ENCODE results near the gene SPHK1. TPM values are rescaled to one million over a fixed set of nuclear protein-coding genes. Genes with fewer than 3 reads are reported as not detected.

SPHK1 gene
- total RNA-seq, 4 donors from 2014 or later: 14.7 to 29.2 (median 18.9) TPM

Small RNA genes lying within 50 kb of the gene (small RNA-seq; reads per million reads assigned to genes)
- 0 reads per million in 4 donors for gene RNU6-24P

Other genes with a start within 250 kb of the SPHK1 start
- gene FOXJ1, start 243.4 kb upstream of the SPHK1 start, total RNA-seq: not detected
- gene RNF157, start 144.1 kb upstream of the SPHK1 start, total RNA-seq: 1 to 10 TPM; 2.5 to 8.1 (median 3.3) TPM
- gene UBALD2, start 119.3 kb upstream of the SPHK1 start, total RNA-seq: 1 to 10 TPM; 6.1 to 8.8 (median 8.4) TPM
- 1 to 10 TPM; 1.7 to 2.7 (median 2.0) TPM for gene QRICH2, start 76.3 kb upstream of the SPHK1 start, total RNA-seq
- gene PRPSAP1, start 30.7 kb upstream of the SPHK1 start, total RNA-seq: 10 to 100 TPM; 44.7 to 48.5 (median 46.6) TPM
- gene UBE2O, start 68.5 kb downstream of the SPHK1 start, total RNA-seq: 10 to 100 TPM; 13.0 to 19.8 (median 15.2) TPM
- not detected for gene AANAT, start 83.0 kb downstream of the SPHK1 start, total RNA-seq
- 10 to 100 TPM in 1 of 4 donors, 1 to 10 TPM in 3; 7.3 to 20.5 (median 8.5) TPM for gene RHBDF2, start 116.8 kb downstream of the SPHK1 start, total RNA-seq
- 10 to 100 TPM; 12.6 to 23.2 (median 18.8) TPM for gene CYGB, start 153.1 kb downstream of the SPHK1 start, total RNA-seq
- 10 to 100 TPM in 1 of 4 donors, 1 to 10 TPM in 2, under 1 TPM in 1; 0.57 to 11.2 (median 2.3) TPM for gene PRCD, start 155.4 kb downstream of the SPHK1 start, total RNA-seq
- 10 to 100 TPM in 2 of 4 donors, 1 to 10 TPM in 2; 5.4 to 27.1 (median 10.6) TPM for gene ST6GALNAC2, start 201.3 kb downstream of the SPHK1 start, total RNA-seq